T-helper 17 cell (primary cell): ENCODE measurements around the gene GCLM. TPM values are rescaled to one million over a fixed set of nuclear protein-coding genes. Genes with fewer than 3 reads are reported as not detected.
"Not testable (repeated sequence)": the region's sequence is repeated elsewhere in the genome, so short reads cannot be mapped to it uniquely, and the experiment has no call there.

ENCODE experiments used
- ATAC-seq: fragments of 150-1000 bp; cut with Tn5 transposase; 2 replicates; pipeline ENCODE4 v1.10.0; 2021; ENCODE audit warnings: mild to moderate bottlenecking, moderate library complexity
- DNase-seq, 3 donors: peaks; one replicate each; pipeline versions ENCODE4 v3.0.0 to v3.0.0-alpha.2; 2020 to 2021
- H3K9me3 ChIP-seq: one replicate; pipeline ENCODE4 v1.7.0; 2013; ENCODE audit warnings: low read length, mild to moderate bottlenecking; ENCODE audit not compliant: control insufficient read depth, poor library complexity, severe bottlenecking
- H3K27ac Mint-ChIP-seq: one replicate; pipeline ENCODE4 v1.8.0; 2022; ENCODE audit warnings: mild to moderate bottlenecking, moderate library complexity, mixed read lengths
- H3K27me3 Mint-ChIP-seq: one replicate; pipeline ENCODE4 v1.8.0; 2022; ENCODE audit warnings: mixed read lengths
- H3K36me3 Mint-ChIP-seq: one replicate; pipeline ENCODE4 v1.8.0; 2022; ENCODE audit warnings: low read depth, mixed read lengths
- H3K4me1 Mint-ChIP-seq: one replicate; pipeline ENCODE4 v1.8.0; 2022; ENCODE audit warnings: mild to moderate bottlenecking, mixed read lengths
- H3K4me3 Mint-ChIP-seq: one replicate; pipeline ENCODE4 v1.8.0; 2022; ENCODE audit warnings: mild to moderate bottlenecking, moderate library complexity, mixed read lengths
- total RNA-seq, 4 donors: library from RNA in 2 of 4; stranded (reverse) in 2 of 4; gene quantifications; one replicate each; pipeline ENCODE4 v1.2.3 and lab custom pipeline; 2022 to 2026

GCLM gene
- 10 to 100 TPM; 11.1 to 12.8 TPM for total RNA-seq
- 18.5 to 89.1 reads per million in 2 donors for total RNA-seq (lab: John Stamatoyannopoulos, UW)

GRCh38 chr1:93909146-93910050 lies at the start of gene GCLM:
Gene GCLM, minus strand, starts transcription at chr1:93909430. Its CDS starts 267 bp downstream, at chr1:93909163.
- Mint-ChIP-seq H3K27ac (peak within 1 kb of the TSS; percentile 91), H3K27me3 (peaks cover 6% of the 10 kb centered on the region), H3K4me1 (peaks cover 20% of the 10 kb centered on the region), H3K36me3 (peaks cover 2% of the 10 kb centered on the region), H3K4me3 (peak within 1 kb of the TSS; percentile 94)
- peak; percentile 95 for ATAC-seq
- H3K9me3 ChIP-seq: no peaks in the 10 kb centered on the region
- DNase-seq: peak; percentile 89 to 95 (median 89)

- H3K9me3 ChIP-seq: no peaks in the 10 kb centered on the region
- no peak for ATAC-seq
- no peaks in the 10 kb centered on the region for H3K27me3 Mint-ChIP-seq
- no peaks in the 10 kb centered on the region for H3K36me3 Mint-ChIP-seq
- no peak for DNase-seq
- H3K4me3 Mint-ChIP-seq: no peak overlapping the region
- H3K27ac Mint-ChIP-seq: no peak overlapping the region
- no peaks in the 10 kb centered on the region for H3K4me1 Mint-ChIP-seq
Observed at GRCh38 chr1:93958726-93959100, 49.5 kb upstream of the GCLM start.

- no peak overlapping the region for H3K4me3 Mint-ChIP-seq
- H3K4me1 Mint-ChIP-seq: no peaks in the 10 kb centered on the region
- no peaks in the 10 kb centered on the region for H3K9me3 ChIP-seq
- DNase-seq (no peak), ATAC-seq (no peak)
- H3K27ac Mint-ChIP-seq: no peak overlapping the region
- H3K36me3 Mint-ChIP-seq: no peaks in the 10 kb centered on the region
- H3K27me3 Mint-ChIP-seq: no peaks in the 10 kb centered on the region
Observed at GRCh38 chr1:93958032-93958725, 48.9 kb upstream of the GCLM start.

- no peaks in the 10 kb centered on the region for H3K4me1 Mint-ChIP-seq
- DNase-seq (no peak), ATAC-seq (no peak)
- H3K36me3 Mint-ChIP-seq: peaks cover 2% of the 10 kb centered on the region
- no peaks in the 10 kb centered on the region for H3K9me3 ChIP-seq
- no peak overlapping the region for H3K27ac Mint-ChIP-seq
- no peak overlapping the region for H3K4me3 Mint-ChIP-seq
- H3K27me3 Mint-ChIP-seq: no peaks in the 10 kb centered on the region
Observed at GRCh38 chr1:93955765-93956164, 46.5 kb upstream of the GCLM start.

GRCh38 chr1:93947002-93947686 lies 37.9 kb upstream of the GCLM start:
- H3K27me3 Mint-ChIP-seq, H3K4me1 Mint-ChIP-seq, H3K27ac Mint-ChIP-seq, H3K36me3 Mint-ChIP-seq, H3K9me3 ChIP-seq, H3K4me3 Mint-ChIP-seq, ATAC-seq, DNase-seq: not testable (repeated sequence)

GRCh38 chr1:93938461-93939145 lies 29.4 kb upstream of the GCLM start:
- H3K9me3 ChIP-seq: peaks cover 3% of the 10 kb centered on the region
- Mint-ChIP-seq H3K4me1 (no peaks in the 10 kb centered on the region), H3K27ac (no peak overlapping the region), H3K36me3 (peaks cover 2% of the 10 kb centered on the region), H3K4me3 (no peak overlapping the region), H3K27me3 (no peaks in the 10 kb centered on the region)
- no peak for ATAC-seq
- DNase-seq: no peak

GRCh38 chr1:93937997-93938396 lies 28.8 kb upstream of the GCLM start:
- no peak overlapping the region for H3K27ac Mint-ChIP-seq
- H3K9me3 ChIP-seq: peaks cover 3% of the 10 kb centered on the region
- no peak overlapping the region for H3K4me3 Mint-ChIP-seq
- ATAC-seq (no peak), DNase-seq (no peak)
- H3K4me1 Mint-ChIP-seq: no peaks in the 10 kb centered on the region
- H3K27me3 Mint-ChIP-seq: no peaks in the 10 kb centered on the region
- peaks cover 2% of the 10 kb centered on the region for H3K36me3 Mint-ChIP-seq

GRCh38 chr1:93925206-93925605 lies 16.0 kb upstream of the GCLM start:
- H3K9me3 ChIP-seq: peaks cover 4% of the 10 kb centered on the region
- Mint-ChIP-seq H3K36me3 (no peaks in the 10 kb centered on the region), H3K27ac (no peak overlapping the region), H3K27me3 (peaks cover 7% of the 10 kb centered on the region), H3K4me3 (no peak overlapping the region), H3K4me1 (no peaks in the 10 kb centered on the region)
- ATAC-seq (no peak), DNase-seq (no peak)

- Mint-ChIP-seq H3K36me3 (peaks cover 2% of the 10 kb centered on the region), H3K4me1 (no peaks in the 10 kb centered on the region), H3K27me3 (peaks cover 4% of the 10 kb centered on the region), H3K4me3 (no peak overlapping the region), H3K27ac (no peak overlapping the region)
- DNase-seq (no peak), ATAC-seq (no peak)
- no peaks in the 10 kb centered on the region for H3K9me3 ChIP-seq
Observed at GRCh38 chr1:93919780-93920179, 10.6 kb upstream of the GCLM start.

- Mint-ChIP-seq H3K4me1 (peaks cover 1% of the 10 kb centered on the region), H3K36me3 (peaks cover 2% of the 10 kb centered on the region), H3K27ac (no peak overlapping the region), H3K27me3 (peaks cover 6% of the 10 kb centered on the region), H3K4me3 (no peak overlapping the region)
- H3K9me3 ChIP-seq: no peaks in the 10 kb centered on the region
- no peak for ATAC-seq
- no peak for DNase-seq
Observed at GRCh38 chr1:93917302-93917701, 8.1 kb upstream of the GCLM start.

- not testable (repeated sequence) for H3K36me3 Mint-ChIP-seq, H3K9me3 ChIP-seq, DNase-seq, H3K27me3 Mint-ChIP-seq, ATAC-seq, H3K27ac Mint-ChIP-seq, H3K4me3 Mint-ChIP-seq
- peaks cover 17% of the 10 kb centered on the region for H3K4me1 Mint-ChIP-seq
Observed at GRCh38 chr1:93910880-93911279, 1.6 kb upstream of the GCLM start.

- no peaks in the 10 kb centered on the region for H3K9me3 ChIP-seq
- DNase-seq: no peak
- Mint-ChIP-seq H3K36me3 (peaks cover 4% of the 10 kb centered on the region), H3K4me3 (peak overlapping the region; percentile 94), H3K27me3 (peaks cover 6% of the 10 kb centered on the region), H3K27ac (peak overlapping the region; percentile 30), H3K4me1 (peaks cover 17% of the 10 kb centered on the region)
- ATAC-seq: no peak
Observed at GRCh38 chr1:93910305-93910704, 1.1 kb upstream of the GCLM start.
